NCI-H1930 (cell line): ENCODE results near the gene RGL1.
"Not testable (repeated sequence)": the region's sequence is repeated elsewhere in the genome, so short reads cannot be mapped to it uniquely, and the experiment has no call there.

Source experiments
- DNase-seq, 2 experiments: peaks; one replicate each; lab custom pipeline; 2025; lab: John Stamatoyannopoulos, UW

The RGL1 gene

GRCh38 chr1:183785921-183786320 is 19.0 kb upstream of the RGL1 start:
- not testable (repeated sequence) for DNase-seq

- DNase-seq = no peak
Observed at GRCh38 chr1:183787704-183788103, 17.2 kb upstream of the RGL1 start.

GRCh38 chr1:183791319-183791718 is 13.6 kb upstream of the RGL1 start:
- no peak for DNase-seq

GRCh38 chr1:183792300-183792699 is 12.6 kb upstream of the RGL1 start:
- DNase-seq = no peak

GRCh38 chr1:183794088-183794487 is 10.8 kb upstream of the RGL1 start:
- no peak for DNase-seq

- DNase-seq = no peak
Observed at GRCh38 chr1:183800449-183800848, 4.5 kb upstream of the RGL1 start.

GRCh38 chr1:183801649-183802048 is 3.3 kb upstream of the RGL1 start:
- DNase-seq = no peak

- DNase-seq = no peak
Observed at GRCh38 chr1:183804387-183804786, 533 bp upstream of the RGL1 start.

GRCh38 chr1:183806125-183806524 is 1.2 kb downstream of the RGL1 start:
- no peak for DNase-seq

- DNase-seq = no peak
Observed at GRCh38 chr1:183806675-183807074, 1.8 kb downstream of the RGL1 start.

- no peak for DNase-seq
Observed at GRCh38 chr1:183807549-183808168, 2.7 kb downstream of the RGL1 start.

GRCh38 chr1:183808296-183809027 is 3.5 kb downstream of the RGL1 start:
- DNase-seq = no peak

GRCh38 chr1:183810121-183810520 is 5.2 kb downstream of the RGL1 start:
- no peak for DNase-seq

- DNase-seq = no peak
Observed at GRCh38 chr1:183810756-183811544, 6.0 kb downstream of the RGL1 start.

- DNase-seq = no peak
Observed at GRCh38 chr1:183812128-183812527, 7.2 kb downstream of the RGL1 start.

GRCh38 chr1:183812686-183813569 is 8.0 kb downstream of the RGL1 start:
- DNase-seq = no peak

GRCh38 chr1:183814121-183814681 is 9.3 kb downstream of the RGL1 start:
- no peak for DNase-seq

GRCh38 chr1:183816110-183816509 is 11.2 kb downstream of the RGL1 start:
- DNase-seq = no peak

GRCh38 chr1:183817576-183818288 is 12.8 kb downstream of the RGL1 start:
- DNase-seq = no peak

GRCh38 chr1:183819059-183819458 is 14.1 kb downstream of the RGL1 start:
- DNase-seq = no peak

- no peak for DNase-seq
Observed at GRCh38 chr1:183821309-183821888, 16.5 kb downstream of the RGL1 start.
